ENCODE data around the gene PHPT1. TPM values are rescaled to one million over a fixed set of nuclear protein-coding genes. Genes with fewer than 3 reads are reported as not detected.

Gene PHPT1
- total and polyA plus RNA-seq, 2 experiments from 2014 or later, result 86.2 to 437 TPM

GRCh38 chr9:136829981-136830885, 19.0 kb upstream of the PHPT1 start:
- Histone ChIP-seq H3K4me2 (no peak overlapping the region), H2AFZ (no peak overlapping the region), H3K4me3 (no peak overlapping the region), H3K27me3 (ENCODE audit: insufficient read depth) (no peaks in the 10 kb centered on the region), H3K79me2 (replicated peaks; ENCODE audit: insufficient read depth) (no peaks in the 10 kb centered on the region), H3F3A (replicated peaks; ENCODE audit: low read depth) (peaks cover 5% of the 10 kb centered on the region; the same call in 1 of the 2 replicates), H3K27ac (ENCODE audit: low read depth) (no peak overlapping the region), H3K4me1 (ENCODE audit: insufficient read depth) (no peaks in the 10 kb centered on the region), H3K9me2 (ENCODE audit: insufficient read depth) (no peaks in the 10 kb centered on the region), H3K36me3 (ENCODE audit: insufficient read depth) (no peaks in the 10 kb centered on the region), H4K20me1 (replicated peaks; ENCODE audit: insufficient read depth) (peaks cover 6% of the 10 kb centered on the region; the same call in 1 of the 2 replicates)
- DNase-seq (ENCODE audit: low spot score) (no peak), ATAC-seq (no peak)
- Mint-ChIP-seq H3K4me1 (no peaks in the 10 kb centered on the region), H3K9me3 (no peaks in the 10 kb centered on the region; the same call in 2 of the 3 replicates), H3K36me3 (ENCODE audit: low read depth) (peaks cover 38% of the 10 kb centered on the region), H3K27me3 (ENCODE audit: insufficient read depth, low read depth, poor library complexity) (peaks cover 9% of the 10 kb centered on the region), H3K4me3 (no peak overlapping the region), H3K27ac (no peak overlapping the region)
- no peak for TF ChIP-seq REST (IDR thresholded peaks at IDR 0.05; ENCODE audit: unreplicated experiment)
- TF ChIP-seq NANOG (IDR thresholded peaks at IDR 0.05; ENCODE audit: borderline replicate concordance), result no peak
- TF ChIP-seq ZNF462 (CRISPR knock-in tag; IDR thresholded peaks at IDR 0.05), result no peak
- TF ChIP-seq STAT1 (IDR thresholded peaks at IDR 0.05; ENCODE audit: unreplicated experiment), result no peak
- TF ChIP-seq ETS1 (IDR thresholded peaks at IDR 0.05), result no peak
- no peak for TF ChIP-seq CTCF (conservative IDR thresholded peaks at IDR 0.05; ENCODE audit: low read depth in 2 of 2)
- TF ChIP-seq ZNF331 (CRISPR knock-in tag; IDR thresholded peaks at IDR 0.05; ENCODE audit: low read depth), result no peak
- TF ChIP-seq JUNB (IDR thresholded peaks at IDR 0.05; ENCODE audit: unreplicated experiment), result no peak
- TF ChIP-seq EZH2 (IDR thresholded peaks at IDR 0.05; ENCODE audit: low read depth, unreplicated experiment), result no peak

Measured in GM23338 (cell line).